Naive thymus-derived CD8-positive, alpha-beta T cell (primary cell): ENCODE data around the gene THSD7B. TPM values are rescaled to one million over a fixed set of nuclear protein-coding genes. Genes with fewer than 3 reads are reported as not detected.

Source experiments
- ATAC-seq, 2 donors: fragments of 150-1000 bp; cut with Tn5 transposase in 1 of 2; sonication (Bioruptor Pico), chemical (Tn5 transposase) in 1 of 2; 1 replicate in 1 of 2; 2 replicates in 1 of 2; pipeline ENCODE4 v1.10.0; 2021; ENCODE audit warnings: mild to moderate bottlenecking in 2 of 2, moderate library complexity in 2 of 2
- POLR2A ChIA-PET: fragments of 350-600 bp; sonication (Branson Sonifier 250); formaldehyde crosslinking; loops from one replicate; lab custom pipeline; 2021; ENCODE audit warnings: antibody characterized with exemption; lab: Charles Lee
- DNase-seq, 10 donors: peaks; one replicate each; pipeline versions ENCODE4 v3.0.0 to v3.0.0-alpha.2; 2020 to 2022
- H3K27ac Mint-ChIP-seq, 10 donors: one replicate each; pipeline ENCODE4 v1.8.0; 2020 to 2022; ENCODE audit warnings: mild to moderate bottlenecking in 10 of 10, mixed read lengths in 10 of 10, moderate library complexity in 4 of 10, inconsistent platforms in 1 of 10
- H3K27me3 Mint-ChIP-seq, 5 donors: one replicate each; pipeline ENCODE4 v1.8.0; 2021 to 2022; ENCODE audit warnings: mixed read lengths in 5 of 5
- H3K36me3 Mint-ChIP-seq, 3 donors: one replicate each; pipeline ENCODE4 v1.8.0; 2020 to 2022; ENCODE audit warnings: mixed read lengths in 3 of 3, mild to moderate bottlenecking in 2 of 3, inconsistent platforms in 1 of 3
- H3K4me1 Mint-ChIP-seq, 4 donors: one replicate each; pipeline ENCODE4 v1.8.0; 2021 to 2022; ENCODE audit warnings: mixed read lengths in 4 of 4
- H3K4me3 Mint-ChIP-seq, 10 donors: one replicate each; pipeline ENCODE4 v1.8.0; 2020 to 2022; ENCODE audit warnings: mild to moderate bottlenecking in 10 of 10, mixed read lengths in 10 of 10, moderate library complexity in 6 of 10, inconsistent platforms in 1 of 10
- H3K9me3 Mint-ChIP-seq, 9 donors: one replicate each; pipeline ENCODE4 v1.8.0; 2020 to 2022; ENCODE audit warnings: mixed read lengths in 9 of 9, mild to moderate bottlenecking in 3 of 9, inconsistent platforms in 1 of 9, moderate library complexity in 1 of 9
- polyA plus RNA-seq, 3 donors: library from polyadenylated mRNA; unstranded; fragments of 300-500 nt; fragmentation: Illumina TruSeq; gene quantifications; one replicate each; pipeline ENCODE4 v1.2.3, GENCODE V29; 2021
- total RNA-seq, 8 experiments: library from RNA in 2 of 8; stranded (reverse) in 2 of 8; gene quantifications; one replicate each; pipeline ENCODE4 v1.2.3 and lab custom pipeline; 2021 to 2026

Gene THSD7B
- total and polyA plus RNA-seq, 5 experiments from 2014 or later, result not detected

- Mint-ChIP-seq H3K4me3 (no peak overlapping the region), H3K4me1 (no peaks in the 10 kb centered on the region), H3K27me3 (no peaks in the 10 kb centered on the region), H3K36me3 (no peaks in the 10 kb centered on the region), H3K9me3 (no peaks in the 10 kb centered on the region), H3K27ac (no peak overlapping the region)
- ATAC-seq (no peak), DNase-seq (no peak)
- POLR2A ChIA-PET, result no interaction called here
Observed at GRCh38 chr2:137155356-137156104, 390.2 kb downstream of the THSD7B start.

DNA sequence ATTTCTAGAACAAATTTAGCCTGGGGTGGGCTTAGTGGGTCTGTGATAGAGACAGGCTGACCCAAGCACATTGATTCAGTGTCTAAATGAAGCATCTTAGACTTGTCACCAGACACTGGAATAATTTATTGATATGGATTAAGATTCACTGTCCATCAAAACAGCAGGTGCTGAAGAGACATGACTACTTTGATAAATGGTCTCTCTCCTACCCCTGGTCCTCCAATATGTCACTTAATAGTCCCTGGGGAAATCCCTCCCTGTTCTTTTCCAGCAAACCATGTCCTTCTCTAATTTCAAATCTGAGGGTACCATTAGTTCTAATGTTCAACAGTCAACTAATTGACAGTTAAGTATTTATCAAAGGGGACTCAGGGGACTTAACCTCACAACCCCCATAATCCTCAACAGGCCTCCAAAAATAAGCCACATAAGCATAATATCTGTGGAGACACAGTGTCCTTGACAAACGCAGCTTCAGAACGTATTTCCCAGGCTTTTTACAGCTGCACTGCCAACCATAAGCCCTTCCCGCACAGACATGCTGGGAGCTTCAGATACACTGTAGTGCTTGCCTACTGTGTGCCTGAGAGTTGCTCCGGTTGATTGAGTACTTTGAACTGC is 391.0 kb downstream of the THSD7B start:
- no peaks in the 10 kb centered on the region for H3K9me3 Mint-ChIP-seq

GRCh38 chr2:137157851-137158250 is 392.5 kb downstream of the THSD7B start:
- no peak for DNase-seq
- POLR2A ChIA-PET, result no interaction called here
- Mint-ChIP-seq H3K36me3 (no peaks in the 10 kb centered on the region), H3K4me1 (no peaks in the 10 kb centered on the region), H3K4me3 (no peak overlapping the region), H3K27ac (no peak overlapping the region), H3K27me3 (peaks cover 0 to 4% (median 0%) of the 10 kb centered on the region in 5 donors), H3K9me3 (peaks cover 0 to 3% (median 0%) of the 10 kb centered on the region in 9 donors)
- ATAC-seq, result no peak

More for the DNA sequence above, 391.0 kb downstream of the THSD7B start:
- POLR2A ChIA-PET, result no interaction called here
- no peak for ATAC-seq
- Mint-ChIP-seq H3K36me3 (no peaks in the 10 kb centered on the region), H3K4me3 (no peak overlapping the region), H3K27me3 (no peaks in the 10 kb centered on the region), H3K27ac (no peak overlapping the region), H3K4me1 (no peaks in the 10 kb centered on the region)
- DNase-seq, result no peak

GRCh38 chr2:137161250-137161649 is 395.9 kb downstream of the THSD7B start:
- H3K27ac Mint-ChIP-seq, result no peak overlapping the region
- POLR2A ChIA-PET, result no interaction called here
- H3K4me3 Mint-ChIP-seq, result no peak overlapping the region
- no peak for DNase-seq
- peaks cover 0 to 5% (median 0%) of the 10 kb centered on the region in 3 donors for H3K36me3 Mint-ChIP-seq
- H3K4me1 Mint-ChIP-seq, result no peaks in the 10 kb centered on the region
- H3K9me3 Mint-ChIP-seq, result peaks cover 0 to 18% (median 4%) of the 10 kb centered on the region in 9 donors
- H3K27me3 Mint-ChIP-seq, result peaks cover 0 to 8% (median 0%) of the 10 kb centered on the region in 5 donors
- no peak for ATAC-seq

GRCh38 chr2:137165968-137166367 is 400.6 kb downstream of the THSD7B start:
- no peak overlapping the region for H3K4me3 Mint-ChIP-seq
- H3K9me3 Mint-ChIP-seq, result peaks cover 0 to 18% (median 4%) of the 10 kb centered on the region in 9 donors
- peaks cover 0 to 5% (median 0%) of the 10 kb centered on the region in 3 donors for H3K36me3 Mint-ChIP-seq
- H3K27me3 Mint-ChIP-seq, result peaks cover 0 to 25% (median 0%) of the 10 kb centered on the region in 5 donors
- DNase-seq (no peak), ATAC-seq (no peak)
- POLR2A ChIA-PET, result no interaction called here
- no peaks in the 10 kb centered on the region for H3K4me1 Mint-ChIP-seq
- H3K27ac Mint-ChIP-seq, result no peak overlapping the region

DNA sequence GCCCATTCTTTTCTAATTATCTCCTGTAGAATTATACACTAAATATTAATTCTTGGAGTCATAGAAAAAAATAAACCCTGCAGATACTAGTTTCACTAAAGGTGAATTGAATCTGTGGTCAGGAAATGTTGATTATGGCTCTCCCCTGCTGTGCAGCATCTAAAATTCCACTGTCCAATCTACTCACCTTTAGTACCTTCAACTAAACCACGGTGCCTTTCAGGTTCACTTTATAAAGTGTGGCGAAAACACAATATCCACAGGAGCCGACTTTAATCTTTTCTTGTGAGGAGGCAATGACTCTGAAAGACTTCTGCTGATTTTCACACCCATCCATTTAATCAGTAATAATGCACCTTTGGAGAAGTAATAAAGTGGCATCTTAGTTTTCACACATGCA is 402.3 kb downstream of the THSD7B start:
- Mint-ChIP-seq H3K27ac (no peak overlapping the region), H3K4me3 (no peak overlapping the region), H3K9me3 (peaks cover 0 to 17% (median 4%) of the 10 kb centered on the region in 9 donors), H3K27me3 (peaks cover 0 to 23% (median 0%) of the 10 kb centered on the region in 5 donors), H3K36me3 (peaks cover 0 to 5% (median 0%) of the 10 kb centered on the region in 3 donors), H3K4me1 (no peaks in the 10 kb centered on the region)
- DNase-seq, result no peak
- ATAC-seq, result no peak
- POLR2A ChIA-PET, result no interaction called here

GRCh38 chr2:137168552-137168951 is 403.2 kb downstream of the THSD7B start:
- DNase-seq (no peak), ATAC-seq (no peak)
- no peak overlapping the region for H3K27ac Mint-ChIP-seq
- peaks cover 0 to 17% (median 0%) of the 10 kb centered on the region in 5 donors for H3K27me3 Mint-ChIP-seq
- H3K9me3 Mint-ChIP-seq, result peaks cover 0 to 8% (median 3%) of the 10 kb centered on the region in 9 donors
- no peak overlapping the region for H3K4me3 Mint-ChIP-seq
- POLR2A ChIA-PET, result no interaction called here
- H3K4me1 Mint-ChIP-seq, result no peaks in the 10 kb centered on the region
- H3K36me3 Mint-ChIP-seq, result no peaks in the 10 kb centered on the region

GRCh38 chr2:137172162-137172561 is 406.8 kb downstream of the THSD7B start:
- Mint-ChIP-seq H3K4me3 (no peak overlapping the region), H3K9me3 (no peaks in the 10 kb centered on the region), H3K36me3 (no peaks in the 10 kb centered on the region), H3K27ac (no peak overlapping the region), H3K4me1 (no peaks in the 10 kb centered on the region), H3K27me3 (peaks cover 0 to 17% (median 0%) of the 10 kb centered on the region in 5 donors)
- ATAC-seq (no peak), DNase-seq (no peak)
- POLR2A ChIA-PET, result no interaction called here

- ATAC-seq (no peak), DNase-seq (no peak)
- POLR2A ChIA-PET, result no interaction called here
- Mint-ChIP-seq H3K4me3 (no peak overlapping the region), H3K27ac (no peak overlapping the region), H3K4me1 (no peaks in the 10 kb centered on the region), H3K9me3 (no peaks in the 10 kb centered on the region), H3K27me3 (peaks cover 0 to 6% (median 0%) of the 10 kb centered on the region in 5 donors), H3K36me3 (no peaks in the 10 kb centered on the region)
Observed at GRCh38 chr2:137173463-137173862, 408.1 kb downstream of the THSD7B start.

DNA sequence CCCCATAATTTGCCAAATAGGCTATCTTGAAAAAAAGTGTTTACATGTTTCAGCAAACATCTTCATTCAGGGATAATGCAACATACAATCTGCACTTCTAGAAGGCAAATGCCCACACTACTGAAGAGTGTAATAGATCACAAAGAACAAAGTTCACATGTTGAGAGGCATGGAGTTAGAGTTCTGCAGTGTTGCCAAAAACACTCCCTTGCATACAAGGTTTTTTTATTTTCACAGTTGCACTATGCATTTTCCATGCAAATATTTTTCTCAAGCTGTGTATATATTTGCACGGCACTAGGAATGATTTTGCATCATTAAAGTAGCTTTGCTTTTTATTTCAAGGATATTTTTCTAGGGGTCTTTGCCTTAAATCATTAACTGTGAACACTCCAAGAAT is 409.9 kb downstream of the THSD7B start:
- no peaks in the 10 kb centered on the region for H3K4me1 Mint-ChIP-seq
- H3K9me3 Mint-ChIP-seq, result no peaks in the 10 kb centered on the region
- peaks cover 0 to 11% (median 0%) of the 10 kb centered on the region in 5 donors for H3K27me3 Mint-ChIP-seq
- POLR2A ChIA-PET, result no interaction called here
- no peaks in the 10 kb centered on the region for H3K36me3 Mint-ChIP-seq
- H3K27ac Mint-ChIP-seq, result no peak overlapping the region
- DNase-seq (no peak), ATAC-seq (no peak)
- no peak overlapping the region for H3K4me3 Mint-ChIP-seq

DNA sequence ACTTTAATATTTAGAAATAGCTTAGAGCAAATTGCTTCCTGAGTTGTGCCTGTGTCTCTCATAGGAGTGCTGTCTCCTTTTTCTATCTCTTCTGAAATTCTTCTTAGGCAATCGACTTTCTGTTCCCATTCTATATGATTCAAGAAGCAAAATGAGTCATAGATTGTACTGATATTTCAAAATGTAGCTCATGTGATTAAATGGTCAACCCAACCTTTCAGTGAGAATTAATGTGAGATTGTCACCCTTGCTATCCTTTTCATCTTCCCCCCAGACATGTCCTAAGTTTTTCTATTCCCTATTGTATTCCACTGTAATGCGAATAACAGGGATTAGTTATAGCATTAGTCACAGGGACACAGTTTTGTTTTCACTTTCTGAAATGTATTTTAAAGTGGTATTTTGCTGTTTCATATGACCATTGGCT is 413.6 kb downstream of the THSD7B start:
- H3K27ac Mint-ChIP-seq, result no peak overlapping the region
- H3K4me3 Mint-ChIP-seq, result no peak overlapping the region
- no peaks in the 10 kb centered on the region for H3K36me3 Mint-ChIP-seq
- no peaks in the 10 kb centered on the region for H3K4me1 Mint-ChIP-seq
- H3K9me3 Mint-ChIP-seq, result no peaks in the 10 kb centered on the region
- peaks cover 0 to 7% (median 0%) of the 10 kb centered on the region in 5 donors for H3K27me3 Mint-ChIP-seq
- ATAC-seq (no peak), DNase-seq (no peak)
- POLR2A ChIA-PET, result no interaction called here

- no peak overlapping the region for H3K27ac Mint-ChIP-seq
- H3K9me3 Mint-ChIP-seq, result peaks cover 0 to 1% (median 0%) of the 10 kb centered on the region in 9 donors
- H3K27me3 Mint-ChIP-seq, result peaks cover 0 to 7% (median 0%) of the 10 kb centered on the region in 5 donors
- DNase-seq (no peak), ATAC-seq (no peak)
- H3K4me3 Mint-ChIP-seq, result no peak overlapping the region
- no peaks in the 10 kb centered on the region for H3K36me3 Mint-ChIP-seq
- POLR2A ChIA-PET, result no interaction called here
- no peaks in the 10 kb centered on the region for H3K4me1 Mint-ChIP-seq
Observed at GRCh38 chr2:137179542-137179941, 414.2 kb downstream of the THSD7B start.

DNA sequence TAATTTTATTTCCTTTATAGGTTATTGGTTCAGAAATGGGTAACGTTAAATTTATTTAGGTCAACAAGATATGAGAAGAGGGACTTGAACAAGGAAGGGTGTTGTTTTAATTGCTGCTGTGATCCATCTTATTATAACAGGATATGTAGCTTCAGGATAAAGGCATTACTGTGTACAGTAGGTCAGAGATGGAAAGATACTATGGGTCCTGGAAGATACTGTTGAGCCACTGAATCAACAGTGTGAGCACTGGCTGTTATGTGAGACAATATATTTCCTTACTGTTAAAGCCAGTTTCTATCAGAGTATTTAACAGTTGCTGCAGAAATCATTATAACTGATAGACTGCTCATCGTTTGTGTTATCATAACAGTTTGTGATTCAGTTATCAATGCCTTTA is 414.7 kb downstream of the THSD7B start:
- H3K36me3 Mint-ChIP-seq, result no peaks in the 10 kb centered on the region
- DNase-seq (no peak), ATAC-seq (no peak)
- H3K4me3 Mint-ChIP-seq, result no peak overlapping the region
- peaks cover 0 to 5% (median 0%) of the 10 kb centered on the region in 5 donors for H3K27me3 Mint-ChIP-seq
- no peaks in the 10 kb centered on the region for H3K4me1 Mint-ChIP-seq
- no peak overlapping the region for H3K27ac Mint-ChIP-seq
- peaks cover 0 to 1% (median 0%) of the 10 kb centered on the region in 9 donors for H3K9me3 Mint-ChIP-seq
- POLR2A ChIA-PET, result no interaction called here
